HG03039 (cell line): ENCODE measurements around the gene FREM2.

Source experiments
- ATAC-seq: cut with Tn5 transposase; IDR thresholded peaks from one replicate; pipeline ENCODE4 v1.9.1; 2021; ENCODE audit warnings: mild to moderate bottlenecking, moderate library complexity; ENCODE audit not compliant: unreplicated experiment

Gene FREM2

GRCh38 chr13:38687246-38688229, 661 bp downstream of the FREM2 start:
- ATAC-seq, result no peak

- no peak for ATAC-seq
Measured at GRCh38 chr13:38688674-38689073, 1.8 kb downstream of the FREM2 start.

- no peak for ATAC-seq
Measured at GRCh38 chr13:38690231-38690630, 3.4 kb downstream of the FREM2 start.

GRCh38 chr13:38693168-38693567, 6.3 kb downstream of the FREM2 start:
- no peak for ATAC-seq

- no peak for ATAC-seq
Measured at GRCh38 chr13:38693641-38694040, 6.8 kb downstream of the FREM2 start.

- ATAC-seq, result no peak
Measured at GRCh38 chr13:38697197-38697596, 10.3 kb downstream of the FREM2 start.

GRCh38 chr13:38697628-38698333, 10.9 kb downstream of the FREM2 start:
- no peak for ATAC-seq

GRCh38 chr13:38700051-38700450, 13.2 kb downstream of the FREM2 start:
- no peak for ATAC-seq

GRCh38 chr13:38702669-38703068, 15.8 kb downstream of the FREM2 start:
- ATAC-seq, result no peak

- ATAC-seq, result no peak
Measured at GRCh38 chr13:38703255-38703654, 16.4 kb downstream of the FREM2 start.

- ATAC-seq, result no peak
Measured at GRCh38 chr13:38705365-38705764, 18.5 kb downstream of the FREM2 start.

- ATAC-seq, result no peak
Measured at GRCh38 chr13:38707460-38707859, 20.6 kb downstream of the FREM2 start.

- no peak for ATAC-seq
Measured at GRCh38 chr13:38713046-38713445, 26.2 kb downstream of the FREM2 start.

- ATAC-seq, result no peak
Measured at GRCh38 chr13:38718374-38718773, 31.5 kb downstream of the FREM2 start.

- ATAC-seq, result no peak
Measured at GRCh38 chr13:38730332-38730731, 43.5 kb downstream of the FREM2 start.

GRCh38 chr13:38733146-38733545, 46.3 kb downstream of the FREM2 start:
- ATAC-seq, result no peak

GRCh38 chr13:38735665-38736440, 49.0 kb downstream of the FREM2 start:
- no peak for ATAC-seq

GRCh38 chr13:38743466-38743865, 56.6 kb downstream of the FREM2 start:
- no peak for ATAC-seq

- ATAC-seq, result no peak
Measured at GRCh38 chr13:38752686-38753085, 65.8 kb downstream of the FREM2 start.

- no peak for ATAC-seq
Measured at GRCh38 chr13:38753878-38754277, 67.0 kb downstream of the FREM2 start.

- no peak for ATAC-seq
Measured at GRCh38 chr13:38755793-38756192, 68.9 kb downstream of the FREM2 start.
